NCI-H510A treated with DMSO at 0.1 percent for 48 hours (cell line): ENCODE results near the gene DHRS7B.

Source experiments
- DNase-seq: peaks from one replicate; lab custom pipeline; 2025; lab: John Stamatoyannopoulos, UW

The DHRS7B gene

GRCh38 chr17:21239680-21240368, 113.1 kb downstream of the DHRS7B start:
- DNase-seq: peak; percentile 11

DNA sequence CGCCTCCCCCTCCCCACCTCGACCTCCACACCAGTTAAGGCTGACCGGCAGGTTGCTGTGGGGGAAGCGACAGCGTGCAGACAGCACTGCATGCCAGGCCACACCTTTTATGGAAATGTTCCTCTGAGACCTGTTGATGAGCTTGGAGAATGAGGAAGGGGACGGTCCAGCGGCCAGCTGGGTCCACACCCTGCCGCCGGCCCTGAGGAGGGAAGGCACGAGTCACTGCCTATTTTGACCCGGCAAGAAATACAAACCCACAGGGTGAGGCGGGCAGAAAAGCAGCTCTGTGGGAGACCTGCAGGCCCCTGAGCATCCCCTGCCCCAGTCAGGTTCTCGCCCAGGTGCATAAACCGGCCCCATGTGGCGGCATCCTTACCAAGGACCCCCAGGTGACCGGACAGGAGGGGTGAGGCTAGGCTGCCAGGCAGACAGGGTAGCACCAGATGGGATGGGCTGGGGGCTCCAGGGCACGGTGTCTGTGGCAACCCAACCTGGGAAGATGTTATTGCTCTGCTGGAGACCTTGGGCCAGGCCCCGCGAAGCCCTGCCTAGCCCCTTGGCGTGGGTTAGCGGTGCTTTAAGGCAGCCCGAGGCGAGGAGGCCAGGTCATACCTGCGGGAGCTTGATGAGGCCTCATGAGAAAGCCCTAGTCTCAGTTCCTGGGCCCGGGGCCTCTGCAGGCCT, 113.7 kb downstream of the DHRS7B start:
- no peak for DNase-seq
